Endothelial cell of umbilical vein (primary cell): ENCODE data around the gene TENM4. TPM values are rescaled to one million over a fixed set of nuclear protein-coding genes. Genes with fewer than 3 reads are reported as not detected.

ENCODE experiments used
- BruUV-seq: library from RNA; stranded (reverse); fragments of 400-500 nt; replicated peaks from 2 replicates; lab custom pipeline; 2021; lab: Mats Ljungman, UMichigan
- CTCF ChIA-PET: fragments of 300-600, 350-600 bp; sonication (Branson Sonifier 250); formaldehyde crosslinking; loops from one replicate; lab custom pipeline; 2021; ENCODE audit warnings: antibody characterized with exemption, inconsistent platforms; lab: Charles Lee
- POLR2A ChIA-PET: fragments of 300-600, 350-600 bp; sonication (Branson Sonifier 250); formaldehyde crosslinking; loops from one replicate; lab custom pipeline; 2021; ENCODE audit warnings: antibody characterized with exemption, inconsistent platforms; lab: Charles Lee
- DNase-seq: peaks from one replicate; pipeline ENCODE4 v3.0.0-alpha.2; 2011; ENCODE audit warnings: low read depth, low spot score
- FAIRE-seq: peaks from 2 replicates; lab custom pipeline; 2011; peaks lifted over from hg19 to GRCh38; lab: Jason Lieb, UNC
- H2AFZ ChIP-seq: 2 replicates; pipeline ENCODE4 v1.6.0; 2012; ENCODE audit warnings: low read depth, low read length, control low read depth, inconsistent platforms
- H3K27ac ChIP-seq: 2 replicates; pipeline ENCODE4 v1.5.1; 2011; ENCODE audit warnings: low read depth, mild to moderate bottlenecking, control low read depth, low read length, moderate library complexity; ENCODE audit not compliant: insufficient read depth
- H3K27me3 ChIP-seq, 2 experiments: 2 replicates each; pipeline versions ENCODE4 v1.6.0 to v1.6.1; 2011; ENCODE audit warnings: low read length in 2 of 2, mixed read lengths in 1 of 2; ENCODE audit not compliant: control insufficient read depth in 2 of 2, insufficient read depth in 2 of 2
- H3K36me3 ChIP-seq, 2 experiments: 2 replicates in 1 of 2; 3 replicates in 1 of 2; pipeline ENCODE4 v1.5.1; 2011; ENCODE audit warnings: low read length in 2 of 2, mild to moderate bottlenecking in 1 of 2, moderate library complexity in 1 of 2; ENCODE audit not compliant: control insufficient read depth in 2 of 2, insufficient read depth in 2 of 2; ENCODE audit errors: extremely low read depth in 1 of 2
- H3K4me1 ChIP-seq: 3 replicates; pipeline ENCODE4 v1.5.1; 2011; ENCODE audit warnings: mild to moderate bottlenecking, low read length; ENCODE audit not compliant: control insufficient read depth, insufficient read depth; ENCODE audit errors: extremely low read depth
- H3K4me2 ChIP-seq: 2 replicates; pipeline ENCODE4 v1.6.1; 2011; ENCODE audit warnings: low read length, control low read depth, mixed read lengths; ENCODE audit not compliant: insufficient read depth
- H3K4me3 ChIP-seq, 3 experiments: fragments of 200-600 bp in 1 of 3; sonication (generic), shearing (Covaris generic) in 1 of 3; replicated peaks in 1 of 3; 2 replicates each; pipeline ENCODE4 v1.5.1; 2011 to 2016; ENCODE audit warnings: control low read depth in 3 of 3, low read length in 3 of 3, mild to moderate bottlenecking in 2 of 3, inconsistent platforms in 1 of 3, low read depth in 1 of 3, moderate library complexity in 1 of 3; ENCODE audit not compliant: insufficient read depth in 1 of 3
- H3K79me2 ChIP-seq: 2 replicates; pipeline ENCODE4 v1.6.0; 2012; ENCODE audit warnings: low read length, inconsistent platforms; ENCODE audit not compliant: control insufficient read depth, insufficient read depth
- H3K9ac ChIP-seq: replicated peaks from 2 replicates; pipeline ENCODE3; 2011; ENCODE audit warnings: low read length, control low read depth; ENCODE audit not compliant: insufficient read depth; ENCODE audit errors: extremely low read depth
- H3K9me1 ChIP-seq: replicated peaks from 3 replicates; pipeline ENCODE4 v1.6.0; 2011; ENCODE audit warnings: mild to moderate bottlenecking, low read length; ENCODE audit not compliant: control insufficient read depth, insufficient read depth; ENCODE audit errors: extremely low read depth
- H3K9me3 ChIP-seq: replicated peaks from 2 replicates; pipeline ENCODE4 v1.5.1; 2012; ENCODE audit warnings: low read length, inconsistent platforms; ENCODE audit not compliant: control insufficient read depth, insufficient read depth
- H4K20me1 ChIP-seq: replicated peaks from 2 replicates; pipeline ENCODE3; 2011; ENCODE audit warnings: mild to moderate bottlenecking, low read length; ENCODE audit not compliant: control insufficient read depth, insufficient read depth; ENCODE audit errors: extremely low read depth
- CTCF ChIP-seq, 2 donors: IDR thresholded peaks; 1 replicate in 1 of 2; 2 replicates in 1 of 2; pipeline ENCODE4 v1.5.1; 2011; ENCODE audit warnings: low read length in 2 of 2, mild to moderate bottlenecking in 2 of 2, moderate library complexity in 2 of 2, control low read depth in 1 of 2, inconsistent platforms in 1 of 2, low read depth in 1 of 2; ENCODE audit not compliant: insufficient read depth in 1 of 2; ENCODE audit errors: extremely low read depth in 1 of 2
- EZH2 ChIP-seq: IDR thresholded peaks from 2 replicates; pipeline ENCODE4 v1.6.1; 2012; ENCODE audit warnings: borderline replicate concordance, low read depth, mild to moderate bottlenecking, moderate library complexity, low read length, inconsistent platforms; ENCODE audit not compliant: severe bottlenecking
- FOS ChIP-seq: IDR thresholded peaks from 2 replicates; pipeline ENCODE4 v1.6.1; 2011; ENCODE audit warnings: mild to moderate bottlenecking, low read length, moderate library complexity, borderline replicate concordance; ENCODE audit not compliant: insufficient read depth
- GATA2 ChIP-seq: IDR thresholded peaks from 2 replicates; pipeline ENCODE4 v1.7.0; 2011; ENCODE audit warnings: low read depth, mild to moderate bottlenecking, moderate library complexity, mixed read lengths, low read length; ENCODE audit not compliant: insufficient read length, insufficient read depth
- JUN ChIP-seq: IDR thresholded peaks from 2 replicates; pipeline ENCODE4 v1.6.1; 2011; ENCODE audit warnings: borderline replicate concordance, low read depth; ENCODE audit not compliant: insufficient read length, insufficient read depth
- MAX ChIP-seq: IDR thresholded peaks from 2 replicates; pipeline ENCODE4 v1.6.1; 2011; ENCODE audit not compliant: insufficient read depth, insufficient read length
- MYC ChIP-seq: IDR thresholded peaks from one replicate; pipeline ENCODE4 v1.6.1; 2011; ENCODE audit warnings: mild to moderate bottlenecking, low read depth, low read length
- POLR2AphosphoS5 ChIP-seq: IDR thresholded peaks from 2 replicates; pipeline ENCODE4 v1.6.1; 2012; ENCODE audit warnings: low read depth, mild to moderate bottlenecking, control low read depth, low read length, moderate library complexity; ENCODE audit not compliant: insufficient read depth
- dilution Hi-C: fragments of 300-500 bp; cut with MboI; formaldehyde crosslinking; loops from one replicate; pipeline ENCODE4 v1.15.0; 2019; ENCODE audit warnings: low sequenced_read_pairs; ENCODE audit not compliant: extremely low pct_ligation_motif_present
- intact Hi-C: fragments of 100-400 bp; cut with micrococcal nuclease; formaldehyde crosslinking; loops from one replicate; pipeline ENCODE4 v1.10.0; 2022
- polyA plus RNA-seq, 4 experiments: library from polyadenylated mRNA; depleted of rRNA in 3 of 4; stranded (reverse) in 3 of 4; unstranded in 1 of 4; fragments of >200 nt; gene quantifications; 2 replicates each; pipeline versions ENCODE4 v1.2.1 to v1.2.3, GENCODE V29; 2011 to 2012; ENCODE audit warnings: missing spikeins in 1 of 4
- total RNA-seq: library from RNA; stranded (reverse); gene quantifications from 2 replicates; pipeline ENCODE4 v1.2.3, GENCODE V29; 2021

The TENM4 gene
- total and polyA plus RNA-seq, 2 donors (not counting 3 experiments of a cell fraction or from before 2014, with no cell fraction given) = 0.06 to 0.27 TPM

GRCh38 chr11:79344753-79345294 lies 96.0 kb downstream of the TENM4 start:
- no peak overlapping the region for H2AFZ ChIP-seq
- dilution Hi-C loops = no loop called here
- H4K20me1 ChIP-seq = no peaks in the 10 kb centered on the region
- TF ChIP-seq POLR2AphosphoS5 (no peak), MYC (no peak), EZH2 (no peak), JUN (no peak)
- H3K4me3 ChIP-seq = no peak overlapping the region
- BruUV-seq = no TSS peak
- ChIA-PET CTCF (no interaction called here), POLR2A (no interaction called here)
- H3K9me3 ChIP-seq = peaks cover 2% of the 10 kb centered on the region
- no peaks in the 10 kb centered on the region for H3K36me3 ChIP-seq
- intact Hi-C loops = no loop called here
- no peak overlapping the region for H3K9ac ChIP-seq
- H3K79me2 ChIP-seq = no peaks in the 10 kb centered on the region
- H3K4me1 ChIP-seq = no peaks in the 10 kb centered on the region
- H3K27ac ChIP-seq = no peak overlapping the region
- no peaks in the 10 kb centered on the region for H3K27me3 ChIP-seq
- DNase-seq (no peak), FAIRE-seq (no peak)
- H3K4me2 ChIP-seq = no peak overlapping the region
- no peaks in the 10 kb centered on the region for H3K9me1 ChIP-seq

- no peaks in the 10 kb centered on the region for H3K79me2 ChIP-seq
- no peaks in the 10 kb centered on the region for H3K27me3 ChIP-seq
- intact Hi-C loops (no loop called here), dilution Hi-C loops (no loop called here)
- no peaks in the 10 kb centered on the region for H3K4me1 ChIP-seq
- ChIA-PET POLR2A (no interaction called here), CTCF (no interaction called here)
- TF ChIP-seq JUN = no peak
- TF ChIP-seq POLR2AphosphoS5 = no peak
- TF ChIP-seq MAX = no peak
- no peak for TF ChIP-seq MYC
- no peak for TF ChIP-seq EZH2
- TF ChIP-seq CTCF (IDR thresholded peaks at IDR 0.05; ENCODE audit: extremely low read depth in 1 of 2, insufficient read depth in 1 of 2, low read depth in 1 of 2, low read length in 2 of 2) = no peak
- TF ChIP-seq FOS = no peak
- no peak for TF ChIP-seq GATA2
- DNase-seq (no peak), FAIRE-seq (no peak)
- no peaks in the 10 kb centered on the region for H3K36me3 ChIP-seq
- no peak overlapping the region for H3K27ac ChIP-seq
- no TSS peak for BruUV-seq
- H2AFZ ChIP-seq = no peak overlapping the region
- no peak overlapping the region for H3K9ac ChIP-seq
- H3K9me1 ChIP-seq = no peaks in the 10 kb centered on the region
- H4K20me1 ChIP-seq = no peaks in the 10 kb centered on the region
- peaks cover 2% of the 10 kb centered on the region for H3K9me3 ChIP-seq
- H3K4me3 ChIP-seq = no peak overlapping the region
- no peak overlapping the region for H3K4me2 ChIP-seq
Observed at GRCh38 chr11:79342686-79343085, 98.1 kb downstream of the TENM4 start.
